ENCODE results near the gene CLGN.

DNA sequence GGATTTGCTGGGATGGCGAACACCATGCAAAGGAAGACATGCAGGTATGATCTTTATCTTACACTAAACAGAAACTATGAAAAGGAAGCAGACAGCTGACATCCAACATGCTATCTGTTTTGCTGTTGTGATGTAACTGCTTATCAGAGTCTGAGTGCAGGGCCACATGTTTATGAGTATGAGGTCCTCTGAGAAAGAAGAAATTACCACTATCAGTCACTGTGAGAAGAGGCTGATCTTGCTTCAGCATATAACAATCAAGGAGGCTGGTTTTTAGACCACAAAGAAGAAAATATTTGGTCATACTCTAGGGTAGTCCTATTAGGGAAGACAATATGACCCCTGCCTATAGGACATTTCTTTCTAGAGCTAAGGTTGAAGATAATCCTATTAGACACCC, 18.5 kb downstream of the CLGN start:
- TF ChIP-seq SIN3A (IDR thresholded peaks at IDR 0.05; ENCODE audit: borderline replicate concordance, insufficient read depth, low read length) (no peak), POLR2AphosphoS5 (IDR thresholded peaks at IDR 0.05; ENCODE audit: low read depth, low read length) (no peak), TAF1 (IDR thresholded peaks at IDR 0.05; ENCODE audit: borderline replicate concordance, insufficient read depth, low read length) (no peak), FOXP2 (optimal IDR thresholded peaks at IDR 0.05; ENCODE audit: borderline replicate concordance, extremely low read depth, extremely low read length, insufficient read depth) (no peak)
- TF ChIP-seq, protein P1, sequence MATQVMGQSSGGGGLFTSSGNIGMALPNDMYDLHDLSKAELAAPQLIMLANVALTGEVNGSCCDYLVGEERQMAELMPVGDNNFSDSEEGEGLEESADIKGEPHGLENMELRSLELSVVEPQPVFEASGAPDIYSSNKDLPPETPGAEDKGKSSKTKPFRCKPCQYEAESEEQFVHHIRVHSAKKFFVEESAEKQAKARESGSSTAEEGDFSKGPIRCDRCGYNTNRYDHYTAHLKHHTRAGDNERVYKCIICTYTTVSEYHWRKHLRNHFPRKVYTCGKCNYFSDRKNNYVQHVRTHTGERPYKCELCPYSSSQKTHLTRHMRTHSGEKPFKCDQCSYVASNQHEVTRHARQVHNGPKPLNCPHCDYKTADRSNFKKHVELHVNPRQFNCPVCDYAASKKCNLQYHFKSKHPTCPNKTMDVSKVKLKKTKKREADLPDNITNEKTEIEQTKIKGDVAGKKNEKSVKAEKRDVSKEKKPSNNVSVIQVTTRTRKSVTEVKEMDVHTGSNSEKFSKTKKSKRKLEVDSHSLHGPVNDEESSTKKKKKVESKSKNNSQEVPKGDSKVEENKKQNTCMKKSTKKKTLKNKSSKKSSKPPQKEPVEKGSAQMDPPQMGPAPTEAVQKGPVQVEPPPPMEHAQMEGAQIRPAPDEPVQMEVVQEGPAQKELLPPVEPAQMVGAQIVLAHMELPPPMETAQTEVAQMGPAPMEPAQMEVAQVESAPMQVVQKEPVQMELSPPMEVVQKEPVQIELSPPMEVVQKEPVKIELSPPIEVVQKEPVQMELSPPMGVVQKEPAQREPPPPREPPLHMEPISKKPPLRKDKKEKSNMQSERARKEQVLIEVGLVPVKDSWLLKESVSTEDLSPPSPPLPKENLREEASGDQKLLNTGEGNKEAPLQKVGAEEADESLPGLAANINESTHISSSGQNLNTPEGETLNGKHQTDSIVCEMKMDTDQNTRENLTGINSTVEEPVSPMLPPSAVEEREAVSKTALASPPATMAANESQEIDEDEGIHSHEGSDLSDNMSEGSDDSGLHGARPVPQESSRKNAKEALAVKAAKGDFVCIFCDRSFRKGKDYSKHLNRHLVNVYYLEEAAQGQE (IDR thresholded peaks at IDR 0.05; ENCODE audit: insufficient read depth in 1 of 2, low read depth in 2 of 2, low read length in 2 of 2) = no peak

Data from PFSK-1 (cell line).